Gastroesophageal sphincter (tissue), 3 donors: ENCODE data around the gene KXD1.

Source experiments
- CTCF ChIP-seq, 4 experiments: fragments of 200-600 bp in 2 of 4; fragments of 450-650 bp in 2 of 4; sonication (generic) in 1 of 4; IDR thresholded peaks; one replicate each; pipeline ENCODE4 v1.5.1; 2017 to 2019; ENCODE audit warnings: antibody characterized with exemption in 4 of 4, mild to moderate bottlenecking in 2 of 4, moderate library complexity in 2 of 4
- EP300 ChIP-seq: sonication (generic); formaldehyde crosslinking; IDR thresholded peaks from one replicate; pipeline ENCODE4 v1.6.1; 2017; ENCODE audit warnings: antibody characterized with exemption, mild to moderate bottlenecking
- POLR2A ChIP-seq, 2 donors: fragments of 450-650 bp; IDR thresholded peaks; one replicate each; pipeline ENCODE4 v1.6.1; 2017; ENCODE audit warnings: antibody characterized with exemption in 2 of 2, mild to moderate bottlenecking in 2 of 2, moderate library complexity in 1 of 2
- POLR2AphosphoS5 ChIP-seq: sonication (generic); formaldehyde crosslinking; IDR thresholded peaks from one replicate; pipeline ENCODE4 v1.6.1; 2017; ENCODE audit warnings: antibody characterized with exemption

DNA sequence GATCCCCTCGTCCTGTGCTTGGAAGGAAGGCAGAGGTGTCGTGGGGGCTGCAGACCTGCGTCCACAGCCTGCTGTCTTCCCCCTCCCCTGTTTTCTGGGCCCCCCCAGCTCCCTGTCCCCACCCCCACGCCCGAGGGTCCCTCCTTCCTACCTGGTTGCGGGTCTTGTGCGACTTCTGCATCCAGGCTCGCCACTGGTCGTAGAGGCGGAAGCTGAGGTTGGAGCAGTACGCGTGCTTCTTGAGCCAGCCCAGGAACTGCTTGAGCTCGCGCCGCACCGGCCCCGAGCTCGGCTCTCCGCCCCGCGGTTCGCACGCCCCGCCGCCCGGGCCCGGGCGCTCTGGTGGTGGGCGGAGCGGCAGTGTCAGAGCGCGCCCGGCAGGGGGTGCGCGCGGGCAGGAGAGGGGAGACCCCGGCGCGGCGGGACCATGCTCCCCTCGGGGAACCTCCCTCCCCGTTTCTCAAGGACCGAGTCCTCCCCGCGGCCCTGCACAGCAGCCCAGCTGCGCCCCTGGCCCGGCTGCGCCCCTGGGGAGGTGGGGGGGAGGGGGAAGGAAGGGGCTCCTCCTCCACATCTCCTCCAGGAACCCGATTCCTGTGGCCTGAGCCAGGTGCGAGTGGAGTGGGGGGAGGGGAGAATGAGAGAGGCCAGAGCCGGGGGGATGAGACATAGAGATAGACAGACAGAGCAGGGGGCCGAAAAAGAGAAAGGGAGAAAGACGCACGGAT lies 36.6 kb downstream of the KXD1 start:
- TF ChIP-seq POLR2AphosphoS5 (no peak), CTCF (IDR thresholded peaks at IDR 0.05) (peak in 3 of 4 experiments; percentile 94 to 95 (median 95)), EP300 (no peak), POLR2A (IDR thresholded peaks at IDR 0.05) (no peak)
